GM23338 (cell line): ENCODE data around the gene AHNAK2. TPM values are rescaled to one million over a fixed set of nuclear protein-coding genes. Genes with fewer than 3 reads are reported as not detected.

ENCODE experiments used
- ATAC-seq: fragments of 200-7000 bp; cut with Tn5 transposase; 3 replicates; pipeline ENCODE4 v1.9.1; 2020
- DNase-seq: peaks from one replicate; pipeline ENCODE4 v3.0.0-alpha.2; 2015; ENCODE audit warnings: low spot score
- H2AFZ ChIP-seq: fragments of 200-600 bp; sonication (generic); 2 replicates; pipeline ENCODE4 v1.8.0; 2016; ENCODE audit warnings: antibody characterized with exemption, mild to moderate bottlenecking, moderate library complexity
- H3F3A ChIP-seq: fragments of 200-600 bp; sonication (generic); replicated peaks from 2 replicates; pipeline ENCODE4 v1.8.0; 2017; ENCODE audit warnings: antibody characterized with exemption, mixed run types, low read depth
- H3K27ac ChIP-seq: fragments of 200-600 bp; sonication (generic); 2 replicates; pipeline ENCODE4 v1.6.1; 2016; ENCODE audit warnings: low read depth
- H3K27me3 ChIP-seq: fragments of 200-600 bp; sonication (generic); 2 replicates; pipeline ENCODE4 v1.8.0; 2016; ENCODE audit warnings: mild to moderate bottlenecking, mixed run types, moderate library complexity; ENCODE audit not compliant: insufficient read depth
- H3K36me3 ChIP-seq: fragments of 200-600 bp; sonication (generic); 2 replicates; pipeline ENCODE4 v1.8.0; 2016; ENCODE audit warnings: mild to moderate bottlenecking; ENCODE audit not compliant: insufficient read depth
- H3K4me1 ChIP-seq: fragments of 200-600 bp; sonication (generic); 2 replicates; pipeline ENCODE4 v1.8.0; 2016; ENCODE audit warnings: mild to moderate bottlenecking, moderate library complexity; ENCODE audit not compliant: insufficient read depth
- H3K4me2 ChIP-seq: fragments of 200-600 bp; sonication (generic); 2 replicates; pipeline ENCODE4 v1.7.1; 2017; ENCODE audit warnings: mixed run types
- H3K4me3 ChIP-seq: fragments of 200-600 bp; sonication (generic); 2 replicates; pipeline ENCODE4 v1.6.1; 2016; ENCODE audit warnings: mixed run types
- H3K79me2 ChIP-seq: fragments of 200-600 bp; sonication (generic); replicated peaks from 2 replicates; pipeline ENCODE4 v1.8.0; 2017; ENCODE audit warnings: mild to moderate bottlenecking; ENCODE audit not compliant: insufficient read depth
- H3K9me2 ChIP-seq: fragments of 200-600 bp; sonication (generic); 2 replicates; pipeline ENCODE4 v1.8.0; 2017; ENCODE audit not compliant: insufficient read depth
- H4K20me1 ChIP-seq: fragments of 200-600 bp; sonication (generic); replicated peaks from 2 replicates; pipeline ENCODE4 v1.8.0; 2017; ENCODE audit warnings: mild to moderate bottlenecking; ENCODE audit not compliant: insufficient read depth
- H3K27ac Mint-ChIP-seq: 2 replicates; pipeline ENCODE4 v1.8.0; 2020; ENCODE audit warnings: inconsistent platforms, mild to moderate bottlenecking, moderate library complexity, mixed read lengths
- H3K27me3 Mint-ChIP-seq: 3 replicates; pipeline ENCODE4 v1.8.0; 2022; ENCODE audit warnings: low read depth, mild to moderate bottlenecking, moderate library complexity, mixed read lengths, inconsistent platforms; ENCODE audit not compliant: insufficient read depth, poor library complexity
- H3K36me3 Mint-ChIP-seq: 3 replicates; pipeline ENCODE4 v1.8.0; 2021; ENCODE audit warnings: low read depth, mild to moderate bottlenecking, inconsistent platforms, moderate library complexity, mixed read lengths
- H3K4me1 Mint-ChIP-seq: 3 replicates; pipeline ENCODE4 v1.8.0; 2020; ENCODE audit warnings: mild to moderate bottlenecking, inconsistent platforms, mixed read lengths
- H3K4me3 Mint-ChIP-seq: 3 replicates; pipeline ENCODE4 v1.8.0; 2021; ENCODE audit warnings: moderate library complexity, mild to moderate bottlenecking, inconsistent platforms, mixed read lengths
- H3K9me3 Mint-ChIP-seq: 3 replicates; pipeline ENCODE4 v1.8.0; 2020; ENCODE audit warnings: moderate library complexity, mild to moderate bottlenecking, inconsistent platforms, mixed read lengths
- CREB1 ChIP-seq: fragments of 250-450 bp; sonication (Bioruptor Pico); IDR thresholded peaks from 2 replicates; pipeline ENCODE4 v1.5.0; 2020; ENCODE audit warnings: low read depth, mild to moderate bottlenecking, moderate library complexity
- ETS1 ChIP-seq: IDR thresholded peaks from 2 replicates; pipeline ENCODE4 v1.6.1; 2016; ENCODE audit warnings: antibody characterized with exemption
- EZH2 ChIP-seq: fragments of 200-600 bp; sonication (generic); IDR thresholded peaks from one replicate; pipeline ENCODE4 v1.8.0; 2017; ENCODE audit warnings: antibody characterized with exemption, mild to moderate bottlenecking, low read depth; ENCODE audit not compliant: unreplicated experiment
- EZH2phosphoT487 ChIP-seq: fragments of 200-600 bp; sonication (generic); IDR thresholded peaks from one replicate; pipeline ENCODE4 v1.8.1; 2018; ENCODE audit warnings: antibody characterized with exemption; ENCODE audit not compliant: unreplicated experiment
- JUNB ChIP-seq: IDR thresholded peaks from one replicate; pipeline ENCODE4 v1.6.1; 2016; ENCODE audit warnings: antibody characterized with exemption; ENCODE audit not compliant: unreplicated experiment
- NANOG ChIP-seq: IDR thresholded peaks from 2 replicates; pipeline ENCODE4 v1.6.1; 2016; ENCODE audit warnings: antibody characterized with exemption, borderline replicate concordance
- POLR2AphosphoS5 ChIP-seq: IDR thresholded peaks from 2 replicates; pipeline ENCODE4 v1.6.1; 2016; ENCODE audit warnings: antibody characterized with exemption, low read depth
- REST ChIP-seq: IDR thresholded peaks from one replicate; pipeline ENCODE4 v1.6.1; 2018; ENCODE audit warnings: antibody characterized with exemption; ENCODE audit not compliant: unreplicated experiment
- STAT1 ChIP-seq: IDR thresholded peaks from one replicate; pipeline ENCODE4 v1.6.1; 2016; ENCODE audit warnings: antibody characterized with exemption; ENCODE audit not compliant: unreplicated experiment
- ZNF114 ChIP-seq: fragments of 250-450 bp; sonication (Bioruptor Pico); IDR thresholded peaks from 2 replicates; pipeline ENCODE4 v1.5.0; 2020; ENCODE audit warnings: mild to moderate bottlenecking, moderate library complexity
- ZNF331 ChIP-seq: fragments of 250-450 bp; sonication (Bioruptor Pico); IDR thresholded peaks from 2 replicates; pipeline ENCODE4 v1.5.0; 2020; ENCODE audit warnings: low read depth, mild to moderate bottlenecking, moderate library complexity
- polyA plus RNA-seq: library from polyadenylated mRNA; unstranded; fragments of >200 nt; fragmentation: Nextera tagmentation; extraction: Ambion mirVana; gene quantifications from 2 replicates; pipeline ENCODE4 v1.2.1, GENCODE V29; 2016
- total RNA-seq: library from RNA; depleted of rRNA; stranded (reverse); fragments of >200 nt; shearing (Covaris generic); gene quantifications from 2 replicates; pipeline ENCODE4 v1.2.3, GENCODE V29; 2014
- TF ChIP-seq, protein P1 (sequence below), 2 experiments: fragments of 200-600 bp in 1 of 2; sonication (generic) in 1 of 2; conservative IDR thresholded peaks; 2 replicates each; pipeline versions ENCODE4 v1.5.1 to v1.6.1; 2016 to 2017; ENCODE audit warnings: antibody characterized with exemption in 2 of 2, low read depth in 2 of 2, mild to moderate bottlenecking in 2 of 2, moderate library complexity in 1 of 2
- TF ChIP-seq, protein P2 (sequence below): fragments of 250-450 bp; sonication (Bioruptor Pico); IDR thresholded peaks from 2 replicates; pipeline ENCODE4 v1.5.0; 2020; ENCODE audit warnings: mild to moderate bottlenecking, moderate library complexity

Gene AHNAK2
- total and polyA plus RNA-seq, 2 experiments from 2014 or later, result 1.1 to 2.6 TPM

DNA sequence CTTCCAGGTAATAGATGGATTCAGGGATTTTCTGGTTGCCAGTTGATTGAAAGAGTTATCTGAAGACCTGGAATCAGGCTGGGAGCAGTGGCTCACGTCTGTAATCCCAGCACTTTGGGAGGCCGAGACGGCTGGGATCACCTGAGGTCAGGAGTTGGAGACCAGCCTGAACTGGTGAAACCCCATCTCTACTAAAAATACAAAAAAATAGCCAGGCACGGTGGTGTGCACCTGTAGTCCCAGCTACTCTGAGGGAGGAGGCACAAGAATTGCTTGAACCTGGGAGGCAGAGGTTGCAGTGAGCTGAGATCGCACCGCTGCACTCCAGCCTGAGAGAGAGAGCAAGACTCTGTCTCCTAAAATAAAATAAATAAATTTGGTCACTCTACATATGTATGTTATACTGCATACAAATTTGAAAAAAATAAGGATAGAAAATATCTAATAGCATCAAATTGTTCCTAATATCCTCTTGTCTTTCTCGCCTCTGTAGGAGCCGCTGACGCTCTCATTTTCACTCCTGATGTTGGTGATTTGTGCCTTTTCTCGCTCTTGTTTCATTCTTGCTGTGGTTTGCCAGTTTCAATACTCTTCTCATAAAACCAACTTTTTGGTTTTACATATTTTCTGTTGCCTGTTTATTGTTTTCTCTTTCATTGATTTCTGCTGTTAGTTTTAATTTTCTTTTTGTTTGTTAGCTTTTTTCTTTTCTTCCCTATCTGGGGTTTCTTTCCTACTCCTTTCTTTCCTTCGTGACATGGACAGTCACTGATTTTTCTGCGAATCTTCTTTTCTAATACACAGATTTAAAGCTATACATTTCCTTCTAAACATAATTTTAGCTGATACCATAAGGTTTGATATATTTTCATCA lies 77.3 kb downstream of the AHNAK2 start:
- H3K4me3 ChIP-seq, result no peak overlapping the region
- DNase-seq, result no peak
- Mint-ChIP-seq H3K27ac (no peak overlapping the region), H3K36me3 (no peaks in the 10 kb centered on the region), H3K27me3 (peaks cover 26% of the 10 kb centered on the region), H3K9me3 (peaks cover 5% of the 10 kb centered on the region; the same call in 1 of the 3 replicates), H3K4me3 (no peak overlapping the region), H3K4me1 (peaks cover 5% of the 10 kb centered on the region; the same call in 2 of the 3 replicates)
- H3K79me2 ChIP-seq, result no peaks in the 10 kb centered on the region
- H3K9me2 ChIP-seq, result no peaks in the 10 kb centered on the region
- no peak overlapping the region for H3K4me2 ChIP-seq
- H2AFZ ChIP-seq, result no peak overlapping the region
- no peak for ATAC-seq
- H4K20me1 ChIP-seq, result no peaks in the 10 kb centered on the region
- H3K36me3 ChIP-seq, result no peaks in the 10 kb centered on the region
- H3K4me1 ChIP-seq, result no peaks in the 10 kb centered on the region
- no peaks in the 10 kb centered on the region for H3F3A ChIP-seq
- no peaks in the 10 kb centered on the region for H3K27me3 ChIP-seq
- TF ChIP-seq EZH2, result no peak
- no peak for TF ChIP-seq STAT1
- no peak for TF ChIP-seq POLR2AphosphoS5
- no peak for TF ChIP-seq ZNF114 (CRISPR knock-in tag)
- TF ChIP-seq NANOG, result no peak
- no peak for TF ChIP-seq ZNF331 (CRISPR knock-in tag)
- no peak for TF ChIP-seq CREB1 (CRISPR knock-in tag)
- TF ChIP-seq EZH2phosphoT487, result no peak
- TF ChIP-seq, protein P1, sequence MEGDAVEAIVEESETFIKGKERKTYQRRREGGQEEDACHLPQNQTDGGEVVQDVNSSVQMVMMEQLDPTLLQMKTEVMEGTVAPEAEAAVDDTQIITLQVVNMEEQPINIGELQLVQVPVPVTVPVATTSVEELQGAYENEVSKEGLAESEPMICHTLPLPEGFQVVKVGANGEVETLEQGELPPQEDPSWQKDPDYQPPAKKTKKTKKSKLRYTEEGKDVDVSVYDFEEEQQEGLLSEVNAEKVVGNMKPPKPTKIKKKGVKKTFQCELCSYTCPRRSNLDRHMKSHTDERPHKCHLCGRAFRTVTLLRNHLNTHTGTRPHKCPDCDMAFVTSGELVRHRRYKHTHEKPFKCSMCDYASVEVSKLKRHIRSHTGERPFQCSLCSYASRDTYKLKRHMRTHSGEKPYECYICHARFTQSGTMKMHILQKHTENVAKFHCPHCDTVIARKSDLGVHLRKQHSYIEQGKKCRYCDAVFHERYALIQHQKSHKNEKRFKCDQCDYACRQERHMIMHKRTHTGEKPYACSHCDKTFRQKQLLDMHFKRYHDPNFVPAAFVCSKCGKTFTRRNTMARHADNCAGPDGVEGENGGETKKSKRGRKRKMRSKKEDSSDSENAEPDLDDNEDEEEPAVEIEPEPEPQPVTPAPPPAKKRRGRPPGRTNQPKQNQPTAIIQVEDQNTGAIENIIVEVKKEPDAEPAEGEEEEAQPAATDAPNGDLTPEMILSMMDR (conservative IDR thresholded peaks at IDR 0.05; ENCODE audit: low read depth in 2 of 2), result no peak
- no peak for TF ChIP-seq REST
- no peak for TF ChIP-seq JUNB
- TF ChIP-seq, protein P2, sequence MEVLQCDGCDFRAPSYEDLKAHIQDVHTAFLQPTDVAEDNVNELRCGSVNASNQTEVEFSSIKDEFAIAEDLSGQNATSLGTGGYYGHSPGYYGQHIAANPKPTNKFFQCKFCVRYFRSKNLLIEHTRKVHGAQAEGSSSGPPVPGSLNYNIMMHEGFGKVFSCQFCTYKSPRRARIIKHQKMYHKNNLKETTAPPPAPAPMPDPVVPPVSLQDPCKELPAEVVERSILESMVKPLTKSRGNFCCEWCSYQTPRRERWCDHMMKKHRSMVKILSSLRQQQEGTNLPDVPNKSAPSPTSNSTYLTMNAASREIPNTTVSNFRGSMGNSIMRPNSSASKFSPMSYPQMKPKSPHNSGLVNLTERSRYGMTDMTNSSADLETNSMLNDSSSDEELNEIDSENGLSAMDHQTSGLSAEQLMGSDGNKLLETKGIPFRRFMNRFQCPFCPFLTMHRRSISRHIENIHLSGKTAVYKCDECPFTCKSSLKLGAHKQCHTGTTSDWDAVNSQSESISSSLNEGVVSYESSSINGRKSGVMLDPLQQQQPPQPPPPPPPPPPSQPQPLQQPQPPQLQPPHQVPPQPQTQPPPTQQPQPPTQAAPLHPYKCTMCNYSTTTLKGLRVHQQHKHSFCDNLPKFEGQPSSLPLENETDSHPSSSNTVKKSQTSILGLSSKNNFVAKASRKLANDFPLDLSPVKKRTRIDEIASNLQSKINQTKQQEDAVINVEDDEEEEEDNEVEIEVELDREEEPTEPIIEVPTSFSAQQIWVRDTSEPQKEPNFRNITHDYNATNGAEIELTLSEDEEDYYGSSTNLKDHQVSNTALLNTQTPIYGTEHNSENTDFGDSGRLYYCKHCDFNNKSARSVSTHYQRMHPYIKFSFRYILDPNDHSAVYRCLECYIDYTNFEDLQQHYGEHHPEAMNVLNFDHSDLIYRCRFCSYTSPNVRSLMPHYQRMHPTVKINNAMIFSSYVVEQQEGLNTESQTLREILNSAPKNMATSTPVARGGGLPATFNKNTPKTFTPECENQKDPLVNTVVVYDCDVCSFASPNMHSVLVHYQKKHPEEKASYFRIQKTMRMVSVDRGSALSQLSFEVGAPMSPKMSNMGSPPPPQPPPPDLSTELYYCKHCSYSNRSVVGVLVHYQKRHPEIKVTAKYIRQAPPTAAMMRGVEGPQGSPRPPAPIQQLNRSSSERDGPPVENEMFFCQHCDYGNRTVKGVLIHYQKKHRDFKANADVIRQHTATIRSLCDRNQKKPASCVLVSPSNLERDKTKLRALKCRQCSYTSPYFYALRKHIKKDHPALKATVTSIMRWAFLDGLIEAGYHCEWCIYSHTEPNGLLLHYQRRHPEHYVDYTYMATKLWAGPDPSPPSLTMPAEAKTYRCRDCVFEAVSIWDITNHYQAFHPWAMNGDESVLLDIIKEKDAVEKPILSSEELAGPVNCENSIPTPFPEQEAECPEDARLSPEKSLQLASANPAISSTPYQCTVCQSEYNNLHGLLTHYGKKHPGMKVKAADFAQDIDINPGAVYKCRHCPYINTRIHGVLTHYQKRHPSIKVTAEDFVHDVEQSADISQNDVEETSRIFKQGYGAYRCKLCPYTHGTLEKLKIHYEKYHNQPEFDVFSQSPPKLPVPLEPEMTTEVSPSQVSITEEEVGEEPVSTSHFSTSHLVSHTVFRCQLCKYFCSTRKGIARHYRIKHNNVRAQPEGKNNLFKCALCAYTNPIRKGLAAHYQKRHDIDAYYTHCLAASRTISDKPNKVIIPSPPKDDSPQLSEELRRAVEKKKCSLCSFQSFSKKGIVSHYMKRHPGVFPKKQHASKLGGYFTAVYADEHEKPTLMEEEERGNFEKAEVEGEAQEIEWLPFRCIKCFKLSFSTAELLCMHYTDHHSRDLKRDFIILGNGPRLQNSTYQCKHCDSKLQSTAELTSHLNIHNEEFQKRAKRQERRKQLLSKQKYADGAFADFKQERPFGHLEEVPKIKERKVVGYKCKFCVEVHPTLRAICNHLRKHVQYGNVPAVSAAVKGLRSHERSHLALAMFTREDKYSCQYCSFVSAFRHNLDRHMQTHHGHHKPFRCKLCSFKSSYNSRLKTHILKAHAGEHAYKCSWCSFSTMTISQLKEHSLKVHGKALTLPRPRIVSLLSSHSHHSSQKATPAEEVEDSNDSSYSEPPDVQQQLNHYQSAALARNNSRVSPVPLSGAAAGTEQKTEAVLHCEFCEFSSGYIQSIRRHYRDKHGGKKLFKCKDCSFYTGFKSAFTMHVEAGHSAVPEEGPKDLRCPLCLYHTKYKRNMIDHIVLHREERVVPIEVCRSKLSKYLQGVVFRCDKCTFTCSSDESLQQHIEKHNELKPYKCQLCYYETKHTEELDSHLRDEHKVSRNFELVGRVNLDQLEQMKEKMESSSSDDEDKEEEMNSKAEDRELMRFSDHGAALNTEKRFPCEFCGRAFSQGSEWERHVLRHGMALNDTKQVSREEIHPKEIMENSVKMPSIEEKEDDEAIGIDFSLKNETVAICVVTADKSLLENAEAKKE (CRISPR knock-in tag), result no peak
- TF ChIP-seq ETS1, result no peak
- no peak overlapping the region for H3K27ac ChIP-seq
